ENCODE data around the gene HEG1.
"Not testable (repeated sequence)": the region's sequence is repeated elsewhere in the genome, so short reads cannot be mapped to it uniquely, and the experiment has no call there.

The HEG1 gene, protein sequence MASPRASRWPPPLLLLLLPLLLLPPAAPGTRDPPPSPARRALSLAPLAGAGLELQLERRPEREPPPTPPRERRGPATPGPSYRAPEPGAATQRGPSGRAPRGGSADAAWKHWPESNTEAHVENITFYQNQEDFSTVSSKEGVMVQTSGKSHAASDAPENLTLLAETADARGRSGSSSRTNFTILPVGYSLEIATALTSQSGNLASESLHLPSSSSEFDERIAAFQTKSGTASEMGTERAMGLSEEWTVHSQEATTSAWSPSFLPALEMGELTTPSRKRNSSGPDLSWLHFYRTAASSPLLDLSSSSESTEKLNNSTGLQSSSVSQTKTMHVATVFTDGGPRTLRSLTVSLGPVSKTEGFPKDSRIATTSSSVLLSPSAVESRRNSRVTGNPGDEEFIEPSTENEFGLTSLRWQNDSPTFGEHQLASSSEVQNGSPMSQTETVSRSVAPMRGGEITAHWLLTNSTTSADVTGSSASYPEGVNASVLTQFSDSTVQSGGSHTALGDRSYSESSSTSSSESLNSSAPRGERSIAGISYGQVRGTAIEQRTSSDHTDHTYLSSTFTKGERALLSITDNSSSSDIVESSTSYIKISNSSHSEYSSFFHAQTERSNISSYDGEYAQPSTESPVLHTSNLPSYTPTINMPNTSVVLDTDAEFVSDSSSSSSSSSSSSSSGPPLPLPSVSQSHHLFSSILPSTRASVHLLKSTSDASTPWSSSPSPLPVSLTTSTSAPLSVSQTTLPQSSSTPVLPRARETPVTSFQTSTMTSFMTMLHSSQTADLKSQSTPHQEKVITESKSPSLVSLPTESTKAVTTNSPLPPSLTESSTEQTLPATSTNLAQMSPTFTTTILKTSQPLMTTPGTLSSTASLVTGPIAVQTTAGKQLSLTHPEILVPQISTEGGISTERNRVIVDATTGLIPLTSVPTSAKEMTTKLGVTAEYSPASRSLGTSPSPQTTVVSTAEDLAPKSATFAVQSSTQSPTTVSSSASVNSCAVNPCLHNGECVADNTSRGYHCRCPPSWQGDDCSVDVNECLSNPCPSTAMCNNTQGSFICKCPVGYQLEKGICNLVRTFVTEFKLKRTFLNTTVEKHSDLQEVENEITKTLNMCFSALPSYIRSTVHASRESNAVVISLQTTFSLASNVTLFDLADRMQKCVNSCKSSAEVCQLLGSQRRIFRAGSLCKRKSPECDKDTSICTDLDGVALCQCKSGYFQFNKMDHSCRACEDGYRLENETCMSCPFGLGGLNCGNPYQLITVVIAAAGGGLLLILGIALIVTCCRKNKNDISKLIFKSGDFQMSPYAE (N-terminal part only)

DNA sequence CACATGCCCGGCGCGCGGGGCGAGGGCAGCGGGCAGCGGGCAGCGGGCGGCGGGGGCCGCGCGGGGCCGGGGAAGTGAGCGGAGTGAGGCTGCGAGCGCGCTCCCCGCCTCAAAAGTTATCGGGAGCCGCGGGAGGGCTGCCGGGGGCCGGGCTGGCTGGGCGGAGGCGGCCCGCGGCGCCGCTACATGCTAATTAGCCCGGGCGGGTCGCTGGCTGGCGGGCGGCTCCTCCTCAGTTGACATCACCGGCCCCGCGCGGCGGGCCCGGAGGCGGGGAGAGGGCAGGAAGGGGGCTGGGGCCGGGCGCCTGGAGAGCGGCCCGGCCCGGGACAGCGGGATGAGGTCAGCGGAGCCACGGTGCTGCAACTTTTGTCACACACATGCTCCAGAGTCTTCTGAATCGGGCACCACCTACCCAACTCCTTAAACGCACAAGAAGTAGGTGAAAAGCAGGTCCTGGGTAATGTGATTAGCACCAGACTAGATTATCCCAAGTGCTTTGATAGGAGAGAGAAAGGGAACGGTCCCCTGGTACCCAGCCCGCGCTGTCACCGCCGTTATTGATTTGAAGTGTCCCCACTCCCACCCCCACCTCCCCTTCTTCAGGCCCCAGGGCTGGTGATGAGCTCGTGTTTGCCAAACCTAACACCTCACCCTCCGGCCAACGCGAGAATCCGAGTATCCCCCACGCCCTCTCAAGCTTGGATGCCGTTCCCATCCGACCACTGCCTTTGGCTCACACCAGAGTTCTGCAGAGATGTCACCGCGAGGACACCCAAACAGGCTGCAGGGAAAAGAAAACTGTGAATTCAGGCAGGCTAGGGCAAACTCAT is at the start of gene HEG1:
Gene HEG1 (minus strand): TSS at position 85 of the 833 bp plus-strand sequence. CDS start 107 bp downstream, outside the sequence.
- DNase-seq: no peak

DNA sequence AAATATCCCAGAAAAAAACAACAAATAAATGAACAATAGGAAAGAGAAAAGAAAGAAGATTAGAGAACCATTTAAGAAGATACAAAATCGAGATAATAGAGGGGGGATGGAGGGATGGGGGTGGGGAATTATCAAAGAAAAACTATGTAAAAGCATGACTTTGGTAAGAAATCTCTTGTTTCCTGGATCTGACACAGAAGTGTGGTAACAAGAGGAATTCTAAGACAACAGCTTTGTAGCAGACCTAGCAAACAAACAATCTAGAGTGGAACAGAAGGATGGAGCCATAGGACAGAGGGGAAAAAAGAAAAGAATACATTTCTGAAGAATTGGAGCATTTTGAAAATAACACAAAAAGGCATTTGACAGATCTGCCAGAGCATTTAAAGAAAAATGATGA is 49.3 kb upstream of the HEG1 start:
- no peak for DNase-seq

DNA sequence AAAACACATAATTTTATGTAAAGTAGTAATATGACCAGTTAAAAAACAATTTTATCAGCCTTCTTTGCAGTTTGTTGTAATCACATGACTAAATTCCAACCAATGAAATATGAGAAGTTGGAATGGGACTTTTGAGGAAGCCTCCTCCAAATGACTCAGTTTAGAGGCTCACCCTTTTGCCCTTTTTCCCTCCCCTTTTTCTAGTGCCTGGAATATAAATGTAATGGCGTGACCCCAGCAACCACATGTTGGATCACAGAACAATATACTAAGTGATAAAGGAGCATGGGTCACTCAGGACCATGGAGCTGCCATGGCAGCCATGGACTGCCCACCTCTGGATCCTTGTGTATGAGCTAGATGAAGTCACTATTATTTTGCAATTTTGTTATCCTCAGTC is 48.8 kb upstream of the HEG1 start:
- DNase-seq: no peak

DNA sequence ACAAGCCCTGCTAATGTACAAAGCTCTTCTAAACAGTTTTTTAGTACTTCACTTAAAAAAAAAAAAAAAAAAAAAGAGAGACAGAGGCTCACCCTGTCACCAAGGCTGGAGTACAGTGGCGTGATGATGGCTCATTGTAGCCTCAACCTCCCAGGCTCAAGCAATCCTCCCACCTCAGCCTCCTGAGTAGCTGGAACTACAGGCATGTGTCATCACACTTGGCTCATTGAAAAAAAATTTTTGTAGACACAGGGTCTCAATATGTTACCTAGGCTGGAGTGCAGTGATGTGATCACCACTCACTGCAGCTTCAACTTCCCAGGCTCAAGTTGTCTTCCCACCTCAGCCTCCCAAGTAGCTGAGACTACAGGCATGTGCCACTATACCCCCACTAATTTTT is 47.6 kb upstream of the HEG1 start:
- DNase-seq: no peak

DNA sequence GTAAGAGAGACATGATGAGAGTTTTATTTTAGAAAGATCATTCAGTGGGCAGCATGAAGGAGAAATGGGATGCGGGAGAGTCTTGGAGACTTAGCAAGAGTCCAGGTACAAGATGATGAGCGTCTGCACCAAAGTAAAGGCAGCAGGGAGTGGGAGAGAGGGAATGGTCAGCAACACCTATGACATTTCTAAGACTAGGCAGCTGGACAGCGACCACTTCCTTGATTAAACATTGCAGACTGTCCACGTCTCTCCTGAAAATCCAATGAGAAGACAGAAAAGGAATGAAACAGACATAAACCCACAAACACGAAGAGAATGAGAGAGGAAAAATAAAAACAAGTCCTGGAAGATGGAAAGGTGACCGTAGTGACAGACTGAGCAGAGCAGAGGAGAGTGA is 46.7 kb upstream of the HEG1 start:
- DNase-seq: no peak

DNA sequence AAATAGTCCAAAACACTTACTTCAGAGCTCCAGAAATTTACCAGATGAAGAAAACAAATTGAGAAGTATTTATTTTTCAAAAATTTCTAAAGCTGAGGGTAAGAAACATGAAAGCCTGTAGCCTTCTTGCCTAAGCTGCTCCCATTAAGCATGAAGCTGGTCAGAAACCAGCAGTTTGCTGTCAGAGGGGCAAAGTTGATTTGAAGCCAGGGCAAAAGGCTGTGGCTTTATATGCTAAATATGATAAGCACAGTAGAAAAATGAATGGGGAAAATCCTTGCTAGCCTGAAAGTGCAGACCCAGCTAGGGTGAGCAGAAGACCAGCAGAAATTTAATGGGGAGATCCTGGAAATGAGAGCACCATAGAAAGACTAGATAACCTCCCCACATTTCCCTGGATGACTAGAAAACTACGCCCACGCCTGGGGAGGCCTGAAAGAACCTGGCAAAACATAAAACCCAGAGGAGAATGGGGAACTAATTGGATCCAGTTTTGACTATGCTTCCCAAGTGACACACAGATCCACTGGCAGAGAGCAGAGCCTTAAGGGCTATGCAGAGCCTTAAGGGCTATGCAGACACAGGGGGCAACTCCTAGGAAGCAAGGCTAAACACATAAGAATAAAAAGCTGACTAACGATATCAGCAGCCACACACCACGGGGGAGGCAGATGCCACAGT is 43.0 kb upstream of the HEG1 start:
- DNase-seq: no peak

DNA sequence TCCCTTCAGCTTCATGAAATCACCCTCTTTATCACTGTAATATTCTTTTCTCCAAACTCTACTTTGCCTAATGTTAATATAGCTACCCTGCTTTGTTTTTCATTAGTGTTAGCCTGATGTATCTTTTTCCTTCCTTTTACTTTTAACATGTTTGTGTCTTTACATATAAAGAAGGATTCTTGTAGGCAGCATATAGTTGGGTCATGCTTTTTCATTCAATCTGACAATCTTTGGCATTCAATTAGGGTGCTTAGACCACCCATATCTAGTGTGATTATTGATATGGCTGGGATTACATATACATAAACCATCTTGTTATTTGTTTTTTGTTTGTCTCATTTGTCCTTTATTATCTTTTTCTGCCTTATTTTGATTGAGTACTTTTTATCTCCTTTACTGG is 34.9 kb upstream of the HEG1 start:
- no peak for DNase-seq

DNA sequence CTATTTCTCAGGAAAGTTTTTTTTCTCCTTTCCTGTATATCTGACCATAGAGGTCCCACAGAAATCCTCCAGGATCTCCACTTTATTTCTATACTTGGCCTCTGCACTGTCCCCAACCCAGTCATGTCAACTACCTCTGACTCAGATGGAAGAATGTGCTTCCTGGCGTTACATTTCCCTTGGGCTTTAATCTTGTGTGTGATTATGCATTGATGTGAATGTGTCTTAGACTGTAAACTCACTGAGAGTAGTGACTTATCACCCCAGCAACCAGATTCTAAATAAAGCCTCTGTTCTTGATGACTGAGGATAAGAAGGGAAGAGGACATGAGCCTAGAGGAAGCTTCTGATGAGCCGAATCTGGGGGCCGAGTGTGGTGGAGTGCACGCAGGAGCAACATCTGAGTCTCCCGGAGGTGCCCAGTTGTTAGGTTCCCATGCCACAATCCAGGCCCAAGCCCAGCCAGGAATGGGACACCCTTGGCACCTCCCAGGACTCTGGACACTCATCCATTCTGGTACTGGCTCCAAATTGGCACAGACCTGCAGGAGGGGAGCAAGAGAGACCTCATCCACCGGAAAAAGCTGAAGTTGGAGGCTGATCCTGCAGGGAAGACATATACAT is 32.1 kb upstream of the HEG1 start:
- DNase-seq: no peak

DNA sequence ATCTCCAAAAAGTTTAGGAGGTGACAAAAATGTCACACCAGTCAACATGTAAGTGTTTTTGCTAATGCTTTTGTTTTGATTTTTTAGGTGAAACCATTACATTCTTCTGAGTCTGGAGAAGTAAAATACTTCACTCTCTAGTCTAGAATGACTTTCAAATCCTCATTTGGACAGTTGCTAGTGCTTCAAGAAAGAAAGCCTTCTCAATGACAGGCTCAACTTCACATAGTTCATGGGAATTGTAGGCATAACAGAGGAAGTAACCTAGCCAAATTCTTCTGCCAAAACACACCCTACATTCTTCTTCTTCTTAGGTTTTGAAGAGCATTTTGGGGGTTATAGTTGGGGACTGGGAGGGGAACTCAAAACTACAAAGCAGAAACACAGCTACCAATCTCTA is 29.4 kb upstream of the HEG1 start:
- no peak for DNase-seq

DNA sequence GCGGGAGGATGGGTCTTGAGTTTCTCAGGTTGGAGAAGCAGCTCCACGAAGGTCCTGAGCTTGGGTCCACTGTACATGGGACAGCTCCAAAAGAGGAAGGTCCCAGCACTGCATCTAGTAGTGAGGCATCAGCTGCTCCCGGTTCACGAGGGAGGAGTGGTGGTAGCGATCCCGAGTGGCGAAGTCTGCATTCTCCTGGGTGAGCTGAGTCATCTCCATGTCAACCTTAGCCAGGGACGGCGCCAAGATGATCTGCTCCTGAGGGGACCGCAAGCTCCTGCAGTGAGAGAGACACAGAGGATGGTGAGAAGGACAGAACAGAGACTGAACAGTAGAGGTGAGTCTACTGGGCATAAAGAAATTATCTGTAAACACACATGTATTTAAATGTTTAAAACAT is 28.0 kb upstream of the HEG1 start:
- no peak for DNase-seq

DNA sequence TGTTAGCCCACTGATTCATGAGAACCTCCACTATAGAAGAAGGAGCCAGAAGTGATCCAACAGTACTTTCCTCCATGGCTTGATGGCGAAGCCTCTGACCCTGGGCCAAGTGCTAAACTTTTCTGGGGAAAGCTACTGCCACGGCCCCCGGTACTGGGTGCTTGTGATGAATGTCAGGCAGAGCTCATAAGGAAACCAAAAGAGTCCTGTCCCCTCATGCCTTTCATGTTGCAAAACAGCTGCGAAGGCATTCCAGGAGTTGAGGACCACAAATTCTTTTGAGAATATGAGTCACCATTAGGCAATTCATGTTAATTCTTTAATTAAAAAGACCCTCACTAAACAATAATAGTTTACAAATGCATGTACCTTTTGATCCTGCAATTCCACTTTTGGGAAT is 26.5 kb upstream of the HEG1 start:
- DNase-seq: not testable (repeated sequence)

DNA sequence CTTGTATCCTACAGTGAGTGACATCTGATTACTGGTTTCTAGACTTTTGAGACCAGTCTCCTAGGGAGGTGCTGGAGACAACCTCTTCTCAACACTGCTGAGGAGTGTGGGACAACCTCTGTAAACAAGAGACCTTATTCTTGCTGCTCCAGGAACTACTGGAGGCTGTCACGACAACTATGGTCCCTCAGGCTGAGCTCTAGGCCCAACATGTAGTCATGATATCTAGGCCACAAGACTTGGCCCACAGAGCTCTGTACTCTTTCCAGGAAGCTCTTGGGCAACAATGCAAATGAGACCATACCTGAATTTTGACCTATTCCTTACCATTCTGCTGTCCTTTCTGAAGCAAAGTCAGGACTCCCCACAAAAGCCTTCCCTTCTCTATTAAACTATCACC is 24.3 kb upstream of the HEG1 start:
- no peak for DNase-seq

DNA sequence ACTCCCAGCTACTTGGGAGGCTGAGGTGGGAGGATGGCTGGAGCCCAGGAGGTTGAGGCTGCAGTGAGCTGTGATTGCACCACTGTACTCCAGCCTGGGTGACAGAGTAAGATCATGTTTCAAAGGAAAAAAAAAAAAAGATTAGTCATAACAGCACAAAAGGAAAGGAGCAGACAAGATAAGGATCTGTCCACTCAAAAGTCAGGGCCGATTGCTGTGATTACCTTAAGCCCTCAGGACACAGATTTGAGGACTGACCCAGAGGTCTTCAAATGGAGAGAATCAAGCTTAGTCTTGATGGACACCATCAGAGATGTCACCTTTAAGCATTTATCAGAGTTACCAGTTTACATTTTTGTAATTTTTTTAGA is 23.9 kb upstream of the HEG1 start:
- DNase-seq: no peak

DNA sequence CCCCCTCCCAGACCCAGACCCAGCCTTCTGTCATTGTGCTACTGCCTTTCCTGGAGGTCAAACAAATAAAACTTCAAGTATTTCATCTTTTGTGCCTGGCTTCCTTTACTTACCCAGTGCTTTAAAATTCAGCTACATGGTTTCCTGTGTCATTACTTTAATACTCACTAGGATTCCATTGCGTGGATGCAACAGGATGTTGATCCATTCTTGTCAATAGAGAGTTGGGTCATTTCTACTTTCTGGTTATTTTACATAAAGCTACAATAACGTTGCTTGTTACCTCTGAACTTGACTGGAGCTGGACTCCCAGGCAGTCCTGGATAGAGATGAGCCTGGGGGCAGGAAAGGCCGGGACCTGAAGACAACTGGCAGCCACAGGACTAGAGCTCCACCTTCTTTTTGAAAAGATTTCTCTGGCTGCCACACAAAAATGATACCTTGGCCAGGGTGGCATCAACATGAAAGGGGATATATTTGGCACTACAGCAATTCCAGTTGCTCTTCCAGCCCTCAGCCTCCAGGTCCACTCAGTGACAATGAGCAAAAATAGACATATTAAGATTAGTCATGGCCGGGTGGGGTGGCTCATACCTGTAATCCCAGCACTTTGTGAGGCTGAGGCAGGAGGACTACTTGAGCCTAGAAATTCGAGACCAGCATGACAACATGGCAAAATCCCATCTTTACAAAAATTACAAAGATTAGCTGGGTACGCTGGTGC is 23.3 kb upstream of the HEG1 start:
- no peak for DNase-seq

DNA sequence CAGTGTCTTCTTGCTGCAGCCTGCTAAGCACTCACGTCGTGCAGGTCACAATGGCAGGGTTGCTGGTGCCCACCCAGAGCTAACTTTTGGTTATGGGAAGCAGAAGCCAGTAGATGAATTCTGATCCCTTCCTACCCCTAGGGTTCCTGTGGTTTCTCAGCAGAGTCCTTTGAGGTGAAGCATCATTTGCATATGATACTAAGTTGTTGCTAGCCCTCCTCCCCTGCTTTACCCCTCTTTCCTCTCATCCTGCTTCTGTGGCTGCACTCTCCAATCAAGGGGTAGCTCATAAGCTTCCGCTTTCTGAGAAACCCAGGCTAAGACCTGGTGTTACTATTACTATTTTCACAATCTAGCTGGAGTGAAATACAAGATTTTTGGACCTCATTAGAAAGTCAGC is 22.1 kb upstream of the HEG1 start:
- no peak for DNase-seq

DNA sequence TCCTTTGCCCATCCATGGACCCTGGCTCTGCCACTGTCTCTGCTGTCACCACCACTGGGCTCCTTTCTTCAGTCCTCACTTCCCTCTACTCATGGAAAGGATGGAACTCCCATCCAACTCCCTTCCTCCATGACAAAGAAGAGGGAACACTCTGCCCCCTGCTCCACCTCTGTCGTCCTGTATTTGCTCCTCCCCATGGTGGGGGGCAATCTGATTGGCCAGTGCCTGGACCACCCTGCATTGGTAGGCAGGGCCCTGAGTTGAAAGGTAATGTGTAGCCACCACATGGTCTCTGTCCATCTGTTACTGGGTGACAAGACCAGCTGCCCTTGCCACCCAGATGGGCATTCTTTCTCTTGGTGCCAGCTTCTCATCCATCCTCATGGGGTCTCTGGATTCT is 20.7 kb upstream of the HEG1 start:
- no peak for DNase-seq

DNA sequence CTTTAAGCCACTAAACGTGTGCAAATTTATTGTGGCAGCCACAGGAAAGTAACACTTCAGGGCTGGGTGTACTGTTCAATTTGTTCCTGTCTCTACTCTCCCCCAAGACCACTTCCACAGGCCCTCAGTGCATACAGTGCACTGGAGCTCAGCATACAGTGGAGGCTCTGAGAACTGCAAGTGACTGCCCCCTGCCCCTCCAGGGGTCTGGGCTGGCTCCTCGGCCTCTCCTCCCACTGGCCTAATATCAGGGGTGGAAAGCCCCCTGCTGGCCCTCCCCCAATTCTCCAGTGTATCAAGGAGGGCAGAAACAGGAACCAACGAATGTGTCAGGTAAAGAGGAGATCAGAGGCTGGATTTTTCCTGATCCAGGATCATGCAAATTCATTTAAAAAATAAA is 19.9 kb upstream of the HEG1 start:
- DNase-seq: no peak

DNA sequence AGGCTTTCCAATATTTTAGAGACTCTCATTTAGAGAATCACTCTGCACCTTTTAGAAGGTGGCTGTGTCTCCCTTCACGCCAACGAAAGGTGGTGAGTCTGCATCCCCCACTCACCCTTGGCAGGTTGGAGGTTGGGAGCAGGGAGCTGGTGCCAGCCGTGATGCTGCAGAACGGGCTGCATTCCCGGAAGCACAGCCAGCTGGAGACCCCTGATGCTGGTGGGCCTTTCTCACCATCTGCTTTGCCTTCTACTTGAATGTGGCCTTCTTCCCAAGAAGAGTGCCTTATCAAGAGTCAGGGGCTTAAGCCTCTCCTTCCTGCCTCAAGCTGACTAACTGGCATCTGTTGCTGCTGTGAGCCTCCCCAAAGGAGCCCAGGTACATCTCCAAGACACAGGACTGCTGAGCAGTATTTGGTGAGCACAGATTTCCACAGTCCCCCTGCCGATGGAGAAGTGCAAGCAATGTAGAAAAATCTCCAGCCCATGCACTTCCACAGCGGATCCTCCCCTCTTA is 17.7 kb upstream of the HEG1 start:
- no peak for DNase-seq

DNA sequence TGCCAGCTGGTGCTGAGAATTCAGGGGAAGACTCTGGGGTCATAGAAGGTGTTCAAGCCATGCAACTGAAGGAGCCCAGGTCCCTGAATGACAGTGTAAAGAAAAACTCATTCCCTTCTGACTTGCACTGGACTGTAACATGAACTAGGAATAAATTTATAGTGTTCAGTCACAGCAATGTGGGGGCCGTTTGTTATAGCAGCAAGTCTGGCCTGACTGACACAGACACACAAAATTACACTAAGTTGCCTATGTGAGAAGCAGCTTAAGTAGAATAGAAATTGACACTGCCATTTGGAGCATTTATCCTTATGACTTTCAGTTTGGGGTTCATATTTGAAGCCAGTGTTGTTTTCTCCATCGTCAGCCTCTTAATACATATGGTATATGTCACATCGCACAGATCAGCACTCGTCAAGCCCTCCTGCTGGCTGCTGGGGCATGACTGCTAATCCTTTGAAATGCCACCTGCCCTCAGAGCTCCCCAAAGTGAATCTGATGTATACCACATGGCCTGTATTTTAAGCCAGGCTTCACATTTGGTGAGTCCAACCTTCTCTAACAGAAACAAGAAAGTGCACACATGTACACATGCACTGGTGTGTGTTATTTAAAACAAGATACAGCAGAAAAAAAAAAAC is 17.1 kb upstream of the HEG1 start:
- DNase-seq: no peak

DNA sequence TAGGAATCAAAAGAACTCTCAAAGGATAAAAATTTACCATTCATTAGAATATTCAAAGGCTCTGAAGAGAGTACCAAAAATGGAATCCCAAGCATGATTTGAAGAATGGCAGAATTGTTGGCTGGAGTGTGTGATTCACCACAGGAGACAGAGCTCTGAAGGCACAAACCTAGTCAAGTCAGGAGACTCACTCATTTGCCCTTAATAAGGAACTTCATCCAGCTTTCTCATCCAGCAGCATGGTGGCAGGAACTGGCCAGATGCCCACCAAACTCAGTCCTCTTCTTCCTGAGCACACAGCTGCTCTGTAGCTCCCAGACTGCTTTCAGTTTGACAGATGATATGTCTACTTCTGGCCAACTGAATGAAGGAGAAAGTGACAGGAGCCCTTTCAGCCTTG is 16.5 kb upstream of the HEG1 start:
- no peak for DNase-seq

Data from NCI-H2029 treated with DMSO at 0.1 percent for 48 hours (cell line).